ENCODE results near the gene ELMO1.

Gene ELMO1

DNA sequence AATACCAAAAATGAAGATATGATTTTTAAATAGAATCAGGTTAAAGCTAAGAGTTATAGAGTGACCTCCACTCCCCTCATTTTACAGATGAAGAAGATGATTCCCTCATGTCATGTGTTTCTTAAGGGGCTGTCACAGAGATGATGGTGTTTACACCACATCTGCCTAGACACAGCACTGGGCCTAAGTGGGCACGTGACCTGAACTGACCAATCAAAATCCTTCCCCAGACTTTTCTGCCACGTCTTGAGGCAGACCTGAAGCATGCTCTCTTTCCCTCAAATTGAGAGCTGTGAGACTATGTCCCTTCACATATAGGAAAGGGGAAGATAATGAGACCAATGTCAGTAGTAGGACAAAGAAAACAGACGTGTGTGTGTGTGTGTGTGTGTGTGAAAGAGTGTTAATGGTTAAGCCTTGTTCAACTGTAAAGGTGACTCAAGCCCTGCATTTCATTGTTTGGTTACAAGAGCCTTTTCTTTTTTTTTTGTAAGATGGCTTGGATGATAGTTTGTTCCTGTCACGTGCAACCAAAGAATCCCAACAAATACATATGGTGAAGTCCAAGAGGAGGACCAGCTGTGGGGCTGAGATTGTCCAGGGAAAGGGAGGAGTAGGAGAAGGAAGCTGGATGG is 551.6 kb downstream of the ELMO1 start:
- no peak for DNase-seq

GRCh38 chr7:36896418-36896817 is 552.2 kb downstream of the ELMO1 start:
- DNase-seq: no peak

GRCh38 chr7:36895192-36895591 is 553.5 kb downstream of the ELMO1 start:
- no peak for DNase-seq

DNA sequence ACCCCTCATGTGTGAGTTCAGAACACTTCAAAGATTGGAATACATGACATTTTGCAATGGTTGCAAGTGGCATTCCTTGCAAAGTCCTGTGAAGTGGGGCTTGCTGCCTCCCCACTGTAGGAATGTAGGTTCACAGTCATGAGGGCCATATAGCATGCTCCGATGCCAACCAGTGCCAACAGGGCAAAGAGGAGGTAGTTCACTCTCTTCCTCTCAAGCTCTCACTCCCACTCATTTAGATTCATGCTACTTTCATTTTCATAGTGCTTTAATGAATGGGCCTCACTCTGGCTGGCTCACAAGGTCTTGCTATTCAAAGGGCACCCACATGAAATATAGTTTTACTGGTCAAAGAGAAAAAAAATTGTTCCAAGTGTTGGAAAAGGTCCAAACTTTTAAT is 554.5 kb downstream of the ELMO1 start:
- DNase-seq: no peak

DNA sequence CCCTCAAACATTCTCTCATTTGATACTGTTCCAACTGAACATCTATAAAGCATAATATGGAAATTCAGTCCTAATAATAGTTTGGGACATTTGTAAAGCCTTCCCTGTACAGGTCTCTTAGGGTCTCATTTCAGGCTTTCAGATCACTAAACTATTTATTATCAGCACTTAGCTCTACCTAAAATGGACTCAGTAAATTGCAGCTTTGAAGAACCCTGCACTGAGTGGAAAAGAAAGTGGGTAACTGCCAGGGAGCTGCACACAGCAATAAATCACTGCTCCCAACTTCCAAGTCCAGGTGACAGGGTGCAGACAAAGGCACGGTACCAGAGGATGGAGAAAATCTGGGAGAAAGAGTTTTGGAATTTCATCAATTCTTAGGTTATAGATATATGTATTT is 559.5 kb downstream of the ELMO1 start:
- no peak for DNase-seq

DNA sequence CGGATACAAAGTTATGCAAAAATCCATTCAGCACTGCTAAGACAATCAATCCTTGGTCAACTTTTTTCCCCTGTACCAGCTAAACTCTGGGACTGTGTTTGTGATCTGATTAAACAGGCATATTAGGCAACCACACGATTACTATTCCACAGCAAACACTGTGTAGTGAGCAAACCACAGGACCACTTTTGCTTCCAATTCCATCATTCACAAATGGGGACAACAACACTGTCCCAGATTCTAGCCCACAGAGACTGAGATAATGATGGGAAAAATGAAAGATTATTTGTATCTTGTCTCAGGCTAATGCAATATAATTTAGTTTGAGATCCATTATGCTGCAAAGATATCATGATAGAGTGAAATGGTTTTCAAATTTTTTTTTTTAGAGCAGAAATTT is 560.7 kb downstream of the ELMO1 start:
- no peak for DNase-seq

DNA sequence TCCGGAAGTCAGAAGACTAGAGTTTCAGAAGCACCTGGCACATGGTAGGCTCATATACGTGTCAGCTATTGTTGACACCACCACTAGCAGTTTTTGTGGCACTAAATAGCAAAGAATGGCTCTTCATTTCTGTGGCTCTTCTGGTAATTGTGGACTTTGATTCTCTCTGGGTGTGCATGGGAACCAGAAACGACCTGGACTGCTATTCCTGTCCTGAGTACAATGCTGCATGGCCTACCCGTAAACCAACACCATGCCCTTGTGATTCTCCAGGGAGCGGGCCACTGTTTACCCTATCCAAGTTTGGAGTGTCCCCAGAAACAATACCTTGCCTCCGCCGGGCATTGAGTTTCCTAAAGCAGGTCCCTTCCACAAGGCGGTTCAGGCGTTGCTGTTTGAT is 561.4 kb downstream of the ELMO1 start:
- DNase-seq: no peak

GRCh38 chr7:36884910-36885309 is 563.8 kb downstream of the ELMO1 start:
- no peak for DNase-seq

DNA sequence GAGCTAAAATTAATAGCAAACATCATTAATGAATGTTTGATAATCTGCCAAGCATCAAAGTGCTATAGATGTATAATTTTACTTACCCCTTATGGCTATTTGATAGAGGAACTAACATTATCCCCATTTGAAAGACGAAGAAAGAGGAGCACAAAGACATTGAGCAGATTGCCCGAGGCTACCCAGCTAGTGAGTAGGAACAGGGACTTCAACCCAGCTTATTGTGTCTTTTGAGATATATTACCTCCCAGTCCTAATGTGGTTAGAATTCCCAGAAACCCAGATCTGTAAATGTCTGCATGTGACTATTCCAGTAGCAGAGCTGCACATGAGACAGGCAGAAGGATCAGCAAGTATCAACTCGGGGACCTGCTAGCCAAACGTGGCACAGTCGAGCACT is 564.3 kb downstream of the ELMO1 start:
- DNase-seq: no peak

DNA sequence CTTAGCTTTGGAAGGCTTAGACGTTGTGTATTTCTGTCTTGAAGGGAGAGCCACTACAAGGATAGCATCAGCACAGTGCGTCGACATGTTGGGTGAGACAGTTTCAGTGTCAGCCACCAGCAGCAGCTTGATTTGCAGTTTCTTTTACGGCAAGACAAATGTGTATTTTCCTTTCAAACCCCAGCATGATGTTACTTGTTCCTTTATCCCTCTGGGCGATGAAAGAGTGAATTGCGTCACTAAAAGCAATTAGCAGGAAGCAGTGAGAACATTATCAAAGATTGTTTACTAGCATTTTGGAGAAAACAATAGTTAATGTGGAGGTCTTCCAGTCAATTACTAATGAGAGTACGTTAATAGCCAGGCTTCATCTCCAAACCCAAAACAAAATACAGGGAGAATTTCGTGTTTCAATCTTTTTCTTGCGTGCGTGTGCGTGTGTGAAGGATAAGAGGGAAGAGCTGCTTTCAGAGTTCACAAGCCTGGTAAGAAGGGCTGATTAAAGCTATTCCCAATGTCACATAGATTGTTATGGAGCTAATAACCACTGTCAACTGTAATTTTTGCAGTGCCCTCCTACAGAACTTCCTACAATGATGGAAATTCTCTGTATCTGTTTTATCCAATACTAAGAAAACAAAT is 567.3 kb downstream of the ELMO1 start:
- no peak for DNase-seq

DNA sequence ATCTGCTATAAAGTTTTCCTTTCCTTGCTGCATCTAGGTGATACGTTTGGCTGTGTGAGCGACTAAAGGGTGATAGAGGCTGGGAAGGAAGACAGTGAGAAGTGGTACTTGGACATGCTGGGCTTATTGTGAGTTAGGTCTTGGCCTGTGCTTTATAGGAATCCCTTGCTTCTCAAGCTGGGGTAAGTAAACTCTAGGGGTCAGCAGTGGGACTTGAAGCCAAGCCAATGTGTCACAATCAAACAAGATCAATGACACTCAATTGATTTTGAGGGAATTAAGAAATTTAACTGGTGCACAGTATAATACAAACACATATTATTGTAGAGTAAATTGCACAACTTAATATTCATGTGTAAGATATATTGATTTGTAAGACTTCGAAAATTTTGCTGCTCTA is 568.6 kb downstream of the ELMO1 start:
- no peak for DNase-seq

GRCh38 chr7:36879021-36879420 is 569.6 kb downstream of the ELMO1 start:
- no peak for DNase-seq

- DNase-seq: no peak
These were observed 570.4 kb downstream of the ELMO1 start for GRCh38 chr7:36878288-36878687.

- DNase-seq: no peak
These were observed 572.9 kb downstream of the ELMO1 start for GRCh38 chr7:36875794-36876193.

GRCh38 chr7:36874041-36874440 is 574.6 kb downstream of the ELMO1 start:
- no peak for DNase-seq

DNA sequence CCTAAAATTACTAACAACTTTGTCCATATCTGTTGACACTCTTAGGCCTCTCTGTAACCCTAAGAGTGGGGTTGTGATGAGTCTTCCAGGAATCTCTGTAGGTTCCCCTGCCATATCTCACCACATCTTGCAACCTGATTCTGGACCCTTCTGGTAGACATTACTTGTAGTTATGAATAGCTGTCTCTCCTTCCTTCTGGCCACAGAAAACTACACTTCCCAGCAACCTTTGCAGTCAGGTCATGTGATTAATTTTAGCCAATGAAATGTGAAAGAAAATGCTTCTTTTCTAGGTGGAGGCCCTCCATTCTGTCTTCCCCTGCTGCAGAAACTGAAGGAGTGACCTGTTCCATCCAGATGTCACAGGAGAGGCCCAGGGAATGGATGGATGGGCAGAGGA is 576.8 kb downstream of the ELMO1 start:
- DNase-seq: no peak

DNA sequence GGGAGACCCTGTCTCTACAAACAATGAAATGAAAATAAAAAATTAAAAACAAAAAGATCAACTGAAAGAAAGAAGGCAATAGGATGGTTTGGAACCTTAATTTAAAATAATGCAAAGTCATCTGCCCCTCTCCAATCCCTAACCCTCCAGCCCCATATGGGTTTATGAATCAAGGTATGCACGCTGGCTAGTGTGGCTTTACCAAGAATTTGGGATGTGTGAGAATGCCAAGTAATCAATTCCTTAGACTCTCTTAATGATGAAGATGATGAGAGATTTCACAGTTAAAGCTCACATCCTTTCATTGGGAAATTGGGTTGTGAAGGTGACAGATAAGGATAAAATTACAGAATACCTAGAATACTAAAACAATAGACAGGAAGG is 577.3 kb downstream of the ELMO1 start:
- DNase-seq: no peak

- no peak for DNase-seq
These were observed 577.9 kb downstream of the ELMO1 start for GRCh38 chr7:36870625-36871354.

- no peak for DNase-seq
These were observed 579.8 kb downstream of the ELMO1 start for GRCh38 chr7:36868727-36869411.

DNA sequence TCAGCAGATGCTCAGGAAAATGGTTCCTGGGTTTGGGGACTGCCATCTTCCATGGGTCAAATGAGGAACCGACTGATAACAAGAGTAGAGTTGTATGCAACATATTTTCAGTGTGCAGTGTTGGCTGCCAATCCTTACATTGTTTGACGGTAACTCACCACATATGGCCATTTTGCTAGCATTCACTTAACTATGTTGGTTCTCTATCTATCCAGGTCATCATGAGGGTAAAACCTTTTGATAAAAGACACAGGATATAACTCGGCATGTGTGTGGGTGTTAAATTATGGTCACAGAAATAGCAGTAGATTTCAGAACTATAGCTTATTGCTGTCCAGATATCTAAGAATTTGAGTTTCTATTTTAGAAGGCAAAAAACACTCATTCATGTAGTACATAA is 583.6 kb downstream of the ELMO1 start:
- no peak for DNase-seq

GRCh38 chr7:36863901-36864701 is 584.6 kb downstream of the ELMO1 start:
- no peak for DNase-seq

DNA sequence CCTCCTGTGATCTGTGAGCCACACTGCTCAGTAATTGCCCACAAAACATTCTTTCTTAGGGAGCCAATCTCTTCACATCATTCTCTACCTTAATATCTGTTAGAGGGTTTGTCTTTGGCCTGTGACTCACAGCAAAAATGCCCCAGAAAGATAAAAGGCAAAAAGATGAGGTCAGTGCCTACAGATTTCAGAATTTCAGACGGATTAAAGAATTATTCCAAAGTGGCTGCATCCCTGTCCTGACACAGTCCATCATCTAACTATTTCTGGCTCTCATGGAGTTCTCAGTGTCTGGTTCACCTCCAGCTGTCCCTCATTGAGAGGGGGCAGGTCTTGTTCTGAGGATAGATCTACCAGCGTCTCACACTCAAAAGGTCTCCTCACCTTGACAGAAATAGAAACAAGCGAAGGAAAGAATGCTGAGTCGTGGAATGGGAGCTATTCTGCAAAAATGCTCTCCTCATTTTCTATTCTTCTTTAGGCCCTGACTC is 585.8 kb downstream of the ELMO1 start:
- DNase-seq: no peak

- no peak for DNase-seq
These were observed 587.0 kb downstream of the ELMO1 start for GRCh38 chr7:36861656-36862055.

All from effector CD4-positive, alpha-beta T cell (primary cell).